Endothelial cell (in vitro differentiated cells): ENCODE results near the gene HENMT1. TPM values are rescaled to one million over a fixed set of nuclear protein-coding genes. Genes with fewer than 3 reads are reported as not detected.

Experiments
- DNase-seq: peaks from one replicate; pipeline ENCODE4 v3.0.0; 2021; ENCODE audit warnings: low spot score
- H3K27ac Mint-ChIP-seq: one replicate; pipeline ENCODE4 v1.8.0; 2021; ENCODE audit warnings: mixed read lengths, inconsistent platforms; ENCODE audit not compliant: unreplicated experiment
- H3K27me3 Mint-ChIP-seq: one replicate; pipeline ENCODE4 v1.8.0; 2021; ENCODE audit warnings: mild to moderate bottlenecking, moderate library complexity, mixed read lengths, inconsistent platforms; ENCODE audit not compliant: unreplicated experiment
- H3K36me3 Mint-ChIP-seq: one replicate; pipeline ENCODE4 v1.8.0; 2021; ENCODE audit warnings: mild to moderate bottlenecking, low read depth, mixed read lengths, inconsistent platforms; ENCODE audit not compliant: unreplicated experiment
- H3K4me1 Mint-ChIP-seq: one replicate; pipeline ENCODE4 v1.8.0; 2021; ENCODE audit warnings: mild to moderate bottlenecking, mixed read lengths, inconsistent platforms; ENCODE audit not compliant: unreplicated experiment
- H3K4me3 Mint-ChIP-seq: one replicate; pipeline ENCODE4 v1.8.0; 2021; ENCODE audit warnings: mild to moderate bottlenecking, mixed read lengths, inconsistent platforms; ENCODE audit not compliant: unreplicated experiment
- H3K9me3 Mint-ChIP-seq: one replicate; pipeline ENCODE4 v1.8.0; 2021; ENCODE audit warnings: mixed read lengths, inconsistent platforms; ENCODE audit not compliant: unreplicated experiment
- long read RNA-seq: library from polyadenylated mRNA; unstranded; transcript quantifications from one replicate; pipeline ENCODE4 v2.0.0, GENCODE V29; 2020; ENCODE audit not compliant: unreplicated experiment
- total RNA-seq: library from RNA; stranded (reverse); fragmentation: NEBNext Ultra II Directional; extraction: Animal tissue kit (Norgen Biotek cat#: 25700); gene quantifications from one replicate; pipeline ENCODE4 v1.2.1, GENCODE V29; 2021; ENCODE audit not compliant: unreplicated experiment
- TF ChIP-seq, protein P1 (sequence below): fragments of 200-600 bp; sonication (generic); IDR thresholded peaks from one replicate; pipeline ENCODE4 v1.5.0; 2021; ENCODE audit warnings: antibody characterized with exemption; ENCODE audit not compliant: unreplicated experiment

HENMT1 gene
- total RNA-seq, result 10.5 TPM
- long read RNA-seq, transcript HENMT1-203 (8 exons, 1,696 nt), result major isoform, 5 of 15 reads
- long read RNA-seq, transcript HENMT1-202 (8 exons, 1,874 nt), result major isoform, 5 of 15 reads
- long read RNA-seq, partial matches to known transcripts, result 0 of 15 reads
- long read RNA-seq, other reads (novel, unspliced or antisense), result 5 of 15 reads

DNA sequence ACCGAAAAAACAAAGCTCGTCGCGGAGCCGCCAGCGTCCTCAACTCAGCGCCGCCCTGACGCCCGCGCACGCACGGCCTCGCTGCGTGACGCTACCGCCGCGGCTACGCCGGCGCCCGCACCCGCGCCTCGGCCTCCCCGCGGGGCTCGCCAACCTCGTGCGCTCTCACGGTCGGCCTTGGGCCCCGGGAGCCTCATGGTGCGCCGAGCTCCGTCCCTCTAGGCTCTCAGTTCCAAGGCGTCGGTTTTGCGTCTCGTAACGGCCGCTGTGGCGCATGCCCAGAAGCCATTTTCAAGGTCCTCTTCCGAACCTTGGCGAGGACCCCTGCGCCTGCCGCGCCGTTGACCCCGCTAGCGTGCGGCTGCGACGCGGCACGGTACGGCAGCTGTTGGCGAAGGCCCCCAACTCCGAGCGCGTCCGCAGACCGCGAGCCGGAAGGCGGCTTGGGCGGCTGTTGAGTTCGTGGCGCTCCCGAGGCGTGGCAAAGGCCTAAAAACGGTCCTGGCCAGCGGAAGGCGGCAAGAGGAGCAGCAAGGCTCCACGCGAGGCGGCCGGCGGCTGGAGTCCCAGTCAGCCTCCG lies at the start of gene HENMT1:
TSS of gene HENMT1 (minus strand) at position 64 of the 580 bp plus-strand sequence. CDS start 1,209 bp downstream, outside the sequence.
- peak within 1 kb of the TSS; percentile 72 for H3K27ac Mint-ChIP-seq
- H3K9me3 Mint-ChIP-seq, result no peaks in the 10 kb centered on the region
- TF ChIP-seq, protein P1, sequence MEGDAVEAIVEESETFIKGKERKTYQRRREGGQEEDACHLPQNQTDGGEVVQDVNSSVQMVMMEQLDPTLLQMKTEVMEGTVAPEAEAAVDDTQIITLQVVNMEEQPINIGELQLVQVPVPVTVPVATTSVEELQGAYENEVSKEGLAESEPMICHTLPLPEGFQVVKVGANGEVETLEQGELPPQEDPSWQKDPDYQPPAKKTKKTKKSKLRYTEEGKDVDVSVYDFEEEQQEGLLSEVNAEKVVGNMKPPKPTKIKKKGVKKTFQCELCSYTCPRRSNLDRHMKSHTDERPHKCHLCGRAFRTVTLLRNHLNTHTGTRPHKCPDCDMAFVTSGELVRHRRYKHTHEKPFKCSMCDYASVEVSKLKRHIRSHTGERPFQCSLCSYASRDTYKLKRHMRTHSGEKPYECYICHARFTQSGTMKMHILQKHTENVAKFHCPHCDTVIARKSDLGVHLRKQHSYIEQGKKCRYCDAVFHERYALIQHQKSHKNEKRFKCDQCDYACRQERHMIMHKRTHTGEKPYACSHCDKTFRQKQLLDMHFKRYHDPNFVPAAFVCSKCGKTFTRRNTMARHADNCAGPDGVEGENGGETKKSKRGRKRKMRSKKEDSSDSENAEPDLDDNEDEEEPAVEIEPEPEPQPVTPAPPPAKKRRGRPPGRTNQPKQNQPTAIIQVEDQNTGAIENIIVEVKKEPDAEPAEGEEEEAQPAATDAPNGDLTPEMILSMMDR, result no peak
- H3K4me1 Mint-ChIP-seq, result no peaks in the 10 kb centered on the region
- H3K4me3 Mint-ChIP-seq, result peak within 1 kb of the TSS; percentile 76
- H3K27me3 Mint-ChIP-seq, result peaks cover 2% of the 10 kb centered on the region
- peaks cover 4% of the 10 kb centered on the region for H3K36me3 Mint-ChIP-seq
- DNase-seq, result peak; percentile 55

DNA sequence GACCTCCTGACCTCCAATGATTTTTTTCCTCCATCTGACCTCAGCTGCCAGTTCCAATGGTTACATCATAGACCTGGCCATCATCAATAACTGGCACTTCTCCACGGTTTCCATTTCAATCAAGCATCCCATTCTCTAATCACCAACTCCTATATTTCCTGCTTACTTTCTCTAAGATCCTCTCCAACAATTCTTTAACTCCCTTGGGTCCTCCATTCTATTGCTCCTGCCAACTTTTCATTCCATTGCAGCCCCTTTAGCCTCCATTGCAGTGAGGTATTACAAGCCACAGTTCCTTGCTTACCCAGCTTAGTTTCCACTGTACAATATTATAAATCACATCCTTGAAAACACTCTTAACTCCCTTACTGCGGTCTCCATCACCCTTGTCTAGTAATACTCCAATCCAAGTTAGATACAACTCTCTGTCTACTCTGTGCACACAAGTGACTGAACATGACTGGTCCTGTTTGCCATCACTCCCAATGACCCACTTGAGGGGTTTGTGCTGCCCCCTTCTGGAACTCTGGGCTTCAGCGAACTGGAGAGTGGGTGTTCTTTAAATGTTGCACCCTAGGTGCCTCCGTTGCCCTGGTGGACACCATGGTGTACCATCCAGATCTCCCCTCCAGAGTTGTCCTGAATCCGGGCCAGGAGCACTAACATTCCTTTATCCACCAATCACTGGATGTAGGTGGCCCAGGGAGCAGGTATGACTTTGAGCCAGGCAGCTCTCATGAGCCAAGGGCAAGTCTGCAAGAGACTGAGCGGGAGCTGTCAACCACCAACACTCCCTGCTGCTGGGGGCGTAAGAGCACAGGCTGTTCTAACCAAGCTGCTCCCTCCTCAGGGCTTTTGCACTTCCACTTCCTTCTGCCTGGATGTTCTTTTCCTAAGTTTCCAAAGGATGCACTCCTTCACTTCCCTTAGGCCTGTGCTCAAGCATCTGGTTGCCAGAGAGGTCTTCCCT lies 48.1 kb upstream of the HENMT1 start:
- H3K4me3 Mint-ChIP-seq, result no peak overlapping the region
- DNase-seq, result no peak
- H3K9me3 Mint-ChIP-seq, result no peaks in the 10 kb centered on the region

DNA sequence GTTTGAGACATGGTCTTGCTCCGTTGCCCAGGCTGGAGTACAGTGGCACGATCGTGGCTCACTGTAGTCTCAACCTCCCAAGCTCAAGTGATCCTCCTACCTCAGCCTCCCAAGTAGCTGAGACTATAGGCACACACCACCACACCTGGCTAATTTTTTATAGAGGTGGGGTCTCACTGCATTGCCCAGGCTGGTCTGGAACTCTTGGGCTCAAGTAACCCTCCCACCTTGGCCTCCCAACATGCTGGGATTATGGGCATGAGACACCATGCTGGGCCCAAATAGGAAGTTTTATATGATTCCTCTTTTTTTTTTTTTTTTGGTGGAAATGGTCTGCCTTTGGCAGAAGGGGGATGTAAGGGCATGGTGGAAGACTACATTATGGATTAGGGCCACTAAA lies 45.8 kb upstream of the HENMT1 start:
- peaks cover 11% of the 10 kb centered on the region for H3K4me1 Mint-ChIP-seq

More for the DNA sequence above, 48.1 kb upstream of the HENMT1 start:
- no peak overlapping the region for H3K27ac Mint-ChIP-seq
- TF ChIP-seq, protein P1, result no peak
- H3K27me3 Mint-ChIP-seq, result peaks cover 6% of the 10 kb centered on the region
- H3K36me3 Mint-ChIP-seq, result no peaks in the 10 kb centered on the region
- H3K4me1 Mint-ChIP-seq, result peaks cover 11% of the 10 kb centered on the region

DNA sequence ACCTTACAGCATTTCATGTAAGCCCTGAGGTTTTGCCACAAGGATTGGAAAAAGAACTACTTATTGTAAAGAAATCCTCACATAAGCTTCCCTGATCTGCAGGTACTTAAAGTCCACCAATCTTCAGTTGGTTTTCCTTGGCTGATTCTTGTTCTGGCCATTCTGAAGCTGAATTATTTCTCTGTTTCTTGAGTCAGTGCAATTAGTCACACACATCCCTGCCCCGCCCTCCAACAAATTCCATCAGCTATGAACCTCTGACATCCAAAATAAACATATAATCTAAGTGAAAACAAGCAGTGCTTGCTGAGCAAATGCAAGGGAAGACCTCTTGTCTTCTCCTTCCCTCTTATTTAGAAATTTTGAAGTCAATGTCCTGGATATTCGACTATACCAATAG lies 43.6 kb upstream of the HENMT1 start:
- H3K27ac Mint-ChIP-seq, result no peak overlapping the region
- DNase-seq, result no peak

More for the DNA sequence above, 45.8 kb upstream of the HENMT1 start:
- Mint-ChIP-seq H3K27me3 (peaks cover 6% of the 10 kb centered on the region), H3K4me3 (no peak overlapping the region), H3K36me3 (no peaks in the 10 kb centered on the region), H3K27ac (no peak overlapping the region), H3K9me3 (no peaks in the 10 kb centered on the region)
- TF ChIP-seq, protein P1, result no peak
- no peak for DNase-seq

More for the DNA sequence above, 43.6 kb upstream of the HENMT1 start:
- Mint-ChIP-seq H3K4me3 (no peak overlapping the region), H3K27me3 (peaks cover 5% of the 10 kb centered on the region), H3K4me1 (peaks cover 4% of the 10 kb centered on the region), H3K9me3 (no peaks in the 10 kb centered on the region), H3K36me3 (peaks cover 12% of the 10 kb centered on the region)
- TF ChIP-seq, protein P1, result no peak
